Lower leg skin (tissue), 4 donors: Measurements from ENCODE around the gene RRP36. TPM values are rescaled to one million over a fixed set of nuclear protein-coding genes. Genes with fewer than 3 reads are reported as not detected.

ENCODE experiments used
- DNase-seq, 2 donors: peaks; one replicate each; pipeline ENCODE4 v3.0.0-alpha.2; 2019; ENCODE audit warnings: low spot score in 2 of 2
- H3K4me3 ChIP-seq: fragments of 200-600 bp; sonication (generic); 2 replicates; pipeline ENCODE4 v1.5.1; 2017; ENCODE audit warnings: mild to moderate bottlenecking, low read depth; ENCODE audit not compliant: poor library complexity, severe bottlenecking
- CTCF ChIP-seq, 3 donors: fragments of 450-650 bp; IDR thresholded peaks; one replicate each; pipeline ENCODE4 v1.5.1; 2016; ENCODE audit warnings: antibody characterized with exemption in 3 of 3, mild to moderate bottlenecking in 3 of 3, moderate library complexity in 2 of 3
- POLR2A ChIP-seq, 2 donors: fragments of 450-650 bp; IDR thresholded peaks; one replicate each; pipeline ENCODE4 v1.6.1; 2016 to 2017; ENCODE audit warnings: antibody characterized with exemption in 2 of 2, mild to moderate bottlenecking in 1 of 2, moderate library complexity in 1 of 2
- WGBS, 2 donors: methylation state at CpG; one replicate each; pipeline ENCODE4 v1.1.5; 2018; 5-methylcytosine and 5-hydroxymethylcytosine counted together
- intact Hi-C: fragments of 100-400 bp; cut with DNase I; formaldehyde crosslinking; loops from one replicate; pipeline ENCODE4 v1.15.0; 2023; ENCODE audit warnings: low total_unique reads
- total RNA-seq, 4 donors: library from RNA; depleted of rRNA; stranded (reverse); fragments of >200 nt; gene quantifications; one replicate each; pipeline ENCODE4 v1.1.0, GENCODE V29; 2016

RRP36 gene
- total RNA-seq, 4 donors from 2014 or later: 38.5 to 61.9 (median 56.7) TPM

DNA sequence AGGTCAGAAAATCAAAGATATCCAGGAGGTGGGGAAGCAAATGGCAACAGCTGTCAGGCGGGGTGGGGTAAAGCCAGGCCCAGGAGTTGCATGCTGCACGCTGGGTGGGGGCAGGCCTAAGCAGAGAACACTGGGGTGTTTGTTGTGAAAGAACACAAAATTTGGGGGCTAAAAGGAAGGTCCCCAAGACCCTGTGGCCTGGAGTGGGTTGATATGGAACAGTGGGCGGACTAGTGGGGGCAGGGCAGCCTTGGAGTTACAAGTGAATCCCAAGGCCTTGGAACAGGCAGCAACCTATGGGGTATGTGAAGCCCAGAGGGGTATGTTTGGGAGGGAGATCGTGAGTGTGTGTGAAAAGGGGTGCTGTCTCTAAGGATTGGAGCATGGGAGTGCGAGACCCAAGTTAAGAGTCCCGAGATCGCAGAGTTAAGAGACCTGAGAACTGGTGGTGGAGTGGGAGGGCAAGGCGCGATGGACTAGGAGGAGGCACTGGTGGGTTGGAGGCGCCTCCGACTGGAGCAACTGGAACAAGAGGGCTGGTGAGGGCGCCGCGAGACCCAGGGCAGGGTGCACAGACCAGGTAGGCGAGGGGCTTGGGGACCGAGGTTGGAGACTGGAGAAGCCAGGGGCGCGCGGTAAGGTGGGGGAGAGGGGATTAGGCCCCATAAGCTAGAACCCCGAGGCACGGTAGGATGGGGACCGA lies 31.6 kb downstream of the RRP36 start:
- TF ChIP-seq CTCF (IDR thresholded peaks at IDR 0.05) (no peak), POLR2A (IDR thresholded peaks at IDR 0.05) (no peak)
- intact Hi-C loops: no loop called here
- 11 to 13% methylated on average over 22 of the region's 22 CpGs for WGBS, 2 donors
- DNase-seq: no peak
- H3K4me3 ChIP-seq: peak overlapping the region; percentile 60

DNA sequence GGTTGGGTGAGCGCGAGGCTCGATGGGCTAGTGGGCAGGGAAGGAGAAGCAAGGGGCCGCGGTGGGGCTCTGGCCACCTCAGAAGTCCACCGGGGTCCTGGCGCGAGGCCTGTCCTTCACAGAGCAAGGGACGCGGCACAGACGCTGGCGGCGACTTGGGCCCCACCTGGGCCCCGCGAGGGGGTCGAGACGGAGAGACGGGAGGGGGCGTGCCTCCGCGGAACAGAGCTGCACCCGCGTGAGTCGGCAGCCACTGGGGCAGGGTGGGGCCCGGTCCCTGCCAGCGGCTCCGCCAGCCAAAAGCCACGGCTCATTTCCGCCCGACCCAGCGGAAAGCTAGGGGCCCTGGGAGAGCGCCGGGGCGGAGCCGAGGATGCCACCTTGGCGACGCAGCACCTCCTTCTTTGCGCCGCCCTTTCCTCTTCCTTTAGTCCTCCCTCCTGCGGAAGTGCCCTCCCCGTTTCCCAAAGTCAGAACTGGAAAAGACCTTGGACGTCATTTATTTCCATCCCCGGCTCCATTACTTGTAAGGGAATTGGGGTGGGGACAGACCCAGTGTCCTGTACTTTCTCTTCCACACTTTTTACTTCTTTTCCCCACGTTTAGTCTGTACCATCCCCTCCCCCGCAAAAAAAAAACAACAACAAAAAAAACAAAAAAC lies 32.3 kb downstream of the RRP36 start, which contains the start of gene CUL7:
Gene CUL7, minus strand, starts transcription at position 307 of the 661 bp plus-strand sequence. CDS start 1,063 bp downstream, outside the sequence.
- intact Hi-C loops: no loop called here
- H3K4me3 ChIP-seq: peak within 1 kb of the TSS; percentile 60
- WGBS, 2 donors: 1% methylated on average over 34 to 39 of the region's 45 CpGs
- peak; percentile 93 to 98 for DNase-seq
- TF ChIP-seq CTCF (IDR thresholded peaks at IDR 0.05): no peak
- TF ChIP-seq POLR2A (IDR thresholded peaks at IDR 0.05): peak in 1 of 2 donors; percentile 18

DNA sequence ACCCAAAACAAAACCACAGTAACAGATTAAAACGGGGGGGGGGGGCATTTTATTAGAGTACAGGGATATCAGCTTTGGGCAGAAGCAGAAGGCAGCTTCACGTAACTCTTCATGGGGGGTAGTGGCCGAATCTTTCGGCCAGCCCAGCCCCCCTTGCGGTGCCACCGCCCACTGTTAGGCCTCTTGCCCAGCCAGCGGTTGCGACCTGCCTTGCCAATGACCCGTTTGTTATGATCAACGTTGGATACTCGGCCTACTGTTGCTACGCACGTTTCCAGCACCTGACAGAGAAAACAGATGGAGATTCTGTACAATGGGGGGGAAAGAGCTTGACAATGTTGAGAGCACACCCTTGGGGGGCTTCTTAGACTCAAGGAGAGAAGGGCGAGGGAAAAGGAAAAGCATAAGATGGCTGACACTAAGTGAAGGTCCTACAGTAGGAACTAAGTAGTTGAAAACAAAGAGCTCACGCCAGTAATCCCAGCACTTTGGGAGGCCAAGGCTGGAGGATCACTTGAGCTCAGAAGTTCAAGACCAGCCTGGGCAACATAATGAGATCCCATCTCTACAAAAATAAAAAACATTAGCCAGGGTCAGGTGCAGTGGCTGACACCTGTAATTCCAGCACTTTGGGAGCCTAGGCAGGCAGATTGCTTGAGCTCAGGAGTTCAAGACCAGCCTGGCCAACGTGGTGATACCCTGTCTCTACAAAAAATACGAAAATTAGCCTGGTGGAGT lies 33.0 kb downstream of the RRP36 start:
- no peak overlapping the region for H3K4me3 ChIP-seq
- TF ChIP-seq POLR2A (IDR thresholded peaks at IDR 0.05) (no peak), CTCF (IDR thresholded peaks at IDR 0.05) (no peak)
- DNase-seq: no peak
- intact Hi-C loops: no loop called here
- WGBS, 2 donors: 66 to 72% methylated on average over 17 of the region's 17 CpGs

- DNase-seq: no peak
- no peak overlapping the region for H3K4me3 ChIP-seq
- intact Hi-C loops: no loop called here
- WGBS, 2 donors: 78 to 83% methylated on average over 8 of the region's 8 CpGs
- TF ChIP-seq POLR2A (IDR thresholded peaks at IDR 0.05) (no peak), CTCF (IDR thresholded peaks at IDR 0.05) (no peak)
Observed at GRCh38 chr6:43055966-43056365, 34.5 kb downstream of the RRP36 start.

DNA sequence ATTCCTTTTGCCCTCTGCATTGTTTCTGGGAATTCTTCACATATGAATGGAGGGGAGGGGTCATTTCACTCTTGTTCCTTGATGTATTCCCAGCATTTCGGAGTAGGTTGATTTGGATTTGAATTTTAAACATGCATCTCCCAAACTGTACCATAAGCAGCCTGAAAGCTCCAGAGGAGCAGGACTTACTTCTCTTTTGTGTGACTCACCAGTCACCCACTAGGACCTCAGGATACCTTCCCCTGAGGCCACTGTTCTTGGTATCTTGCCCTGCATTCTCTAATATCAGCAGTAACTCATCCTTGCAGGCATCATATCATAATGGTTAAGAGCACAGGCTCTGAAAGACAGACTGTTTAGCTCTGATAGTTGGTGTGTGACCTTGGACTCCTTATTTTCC lies 37.1 kb downstream of the RRP36 start:
- DNase-seq: no peak
- 63 to 76% methylated on average over 1 of the region's 1 CpG for WGBS, 2 donors
- peak overlapping the region; percentile 94 for H3K4me3 ChIP-seq
- no peak for TF ChIP-seq CTCF (IDR thresholded peaks at IDR 0.05)
- no peak for TF ChIP-seq POLR2A (IDR thresholded peaks at IDR 0.05)
- intact Hi-C loops: no loop called here
